ENCODE data around the gene PDLIM3.

Gene PDLIM3

DNA sequence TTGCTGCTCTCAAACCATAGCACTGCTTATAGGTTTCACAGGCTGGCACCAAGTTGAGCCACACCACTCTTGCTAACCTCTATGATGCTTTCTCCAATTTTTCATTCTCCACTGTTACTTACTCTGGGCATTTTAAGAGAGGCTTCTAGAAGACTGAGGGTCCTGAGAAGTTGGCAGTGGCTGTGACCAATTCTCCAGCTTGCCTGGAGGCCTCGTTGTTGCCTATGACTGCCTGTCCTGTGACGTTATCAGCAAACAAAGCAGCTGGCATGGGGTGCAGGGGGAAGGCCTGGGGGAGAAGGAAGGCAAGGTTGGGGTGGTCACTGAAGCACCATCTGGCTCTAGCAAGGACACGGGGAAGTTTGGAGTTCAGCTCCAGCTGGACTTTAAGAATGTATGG is 30.4 kb upstream of the PDLIM3 start:
- Histone ChIP-seq H3K4me1 (ENCODE audit: control insufficient read depth, low read length) (no peaks in the 10 kb centered on the region), H3K27me3 (ENCODE audit: control insufficient read depth, low read length) (no peaks in the 10 kb centered on the region), H3K27ac (ENCODE audit: low read depth, low read length) (no peak overlapping the region), H3K9me2 (replicated peaks; ENCODE audit: control insufficient read depth, low read length) (no peaks in the 10 kb centered on the region), H3K79me2 (ENCODE audit: control insufficient read depth, low read length) (no peaks in the 10 kb centered on the region), H3K9me3 (ENCODE audit: control insufficient read depth, insufficient read depth, low read length) (no peaks in the 10 kb centered on the region), H4K20me1 (ENCODE audit: control insufficient read depth, insufficient read depth, low read depth, low read length) (no peaks in the 10 kb centered on the region), H3F3A (ENCODE audit: control insufficient read depth, insufficient read depth) (no peaks in the 10 kb centered on the region), H3K4me3 (ENCODE audit: low read length) (no peak overlapping the region), H3K4me2 (ENCODE audit: low read length) (no peak overlapping the region), H3K36me3 (ENCODE audit: control insufficient read depth, low read length) (no peaks in the 10 kb centered on the region)
- no peak for TF ChIP-seq EZH2phosphoT487 (IDR thresholded peaks at IDR 0.05; ENCODE audit: borderline replicate concordance, low read length)
- TF ChIP-seq, protein P1, sequence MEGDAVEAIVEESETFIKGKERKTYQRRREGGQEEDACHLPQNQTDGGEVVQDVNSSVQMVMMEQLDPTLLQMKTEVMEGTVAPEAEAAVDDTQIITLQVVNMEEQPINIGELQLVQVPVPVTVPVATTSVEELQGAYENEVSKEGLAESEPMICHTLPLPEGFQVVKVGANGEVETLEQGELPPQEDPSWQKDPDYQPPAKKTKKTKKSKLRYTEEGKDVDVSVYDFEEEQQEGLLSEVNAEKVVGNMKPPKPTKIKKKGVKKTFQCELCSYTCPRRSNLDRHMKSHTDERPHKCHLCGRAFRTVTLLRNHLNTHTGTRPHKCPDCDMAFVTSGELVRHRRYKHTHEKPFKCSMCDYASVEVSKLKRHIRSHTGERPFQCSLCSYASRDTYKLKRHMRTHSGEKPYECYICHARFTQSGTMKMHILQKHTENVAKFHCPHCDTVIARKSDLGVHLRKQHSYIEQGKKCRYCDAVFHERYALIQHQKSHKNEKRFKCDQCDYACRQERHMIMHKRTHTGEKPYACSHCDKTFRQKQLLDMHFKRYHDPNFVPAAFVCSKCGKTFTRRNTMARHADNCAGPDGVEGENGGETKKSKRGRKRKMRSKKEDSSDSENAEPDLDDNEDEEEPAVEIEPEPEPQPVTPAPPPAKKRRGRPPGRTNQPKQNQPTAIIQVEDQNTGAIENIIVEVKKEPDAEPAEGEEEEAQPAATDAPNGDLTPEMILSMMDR (IDR thresholded peaks at IDR 0.05; ENCODE audit: low read depth, low read length, poor library complexity, severe bottlenecking) = no peak

DNA sequence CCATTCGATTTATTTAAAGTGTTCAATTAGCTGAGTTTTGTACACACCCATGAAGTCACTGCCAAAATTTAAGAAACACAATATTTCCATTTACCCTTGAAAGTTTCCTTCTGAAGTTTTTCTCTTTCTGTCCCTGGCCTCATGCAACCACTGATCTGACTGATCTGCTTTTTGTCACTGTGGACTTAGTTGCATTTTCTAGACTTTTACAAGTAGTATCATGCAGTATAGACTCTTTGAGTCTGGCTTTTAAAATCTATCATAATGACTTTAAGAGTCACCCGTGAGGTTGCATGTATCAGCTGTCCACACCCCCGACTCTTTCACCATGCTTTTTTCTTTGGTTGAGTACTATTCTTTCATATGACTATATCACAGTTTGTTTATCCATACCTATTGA is 29.0 kb upstream of the PDLIM3 start:
- Histone ChIP-seq H3K9me3 (ENCODE audit: control insufficient read depth, insufficient read depth, low read length) (no peaks in the 10 kb centered on the region), H3K79me2 (ENCODE audit: control insufficient read depth, low read length) (no peaks in the 10 kb centered on the region), H4K20me1 (ENCODE audit: control insufficient read depth, insufficient read depth, low read depth, low read length) (no peaks in the 10 kb centered on the region), H3F3A (ENCODE audit: control insufficient read depth, insufficient read depth) (no peaks in the 10 kb centered on the region), H3K9me2 (replicated peaks; ENCODE audit: control insufficient read depth, low read length) (no peaks in the 10 kb centered on the region), H3K36me3 (ENCODE audit: control insufficient read depth, low read length) (no peaks in the 10 kb centered on the region), H3K4me3 (ENCODE audit: low read length) (no peak overlapping the region), H3K27me3 (ENCODE audit: control insufficient read depth, low read length) (no peaks in the 10 kb centered on the region), H3K27ac (ENCODE audit: low read depth, low read length) (no peak overlapping the region), H3K4me2 (ENCODE audit: low read length) (no peak overlapping the region), H3K4me1 (ENCODE audit: control insufficient read depth, low read length) (no peaks in the 10 kb centered on the region)
- TF ChIP-seq, protein P1 (IDR thresholded peaks at IDR 0.05; ENCODE audit: low read depth, low read length, poor library complexity, severe bottlenecking) = no peak
- TF ChIP-seq EZH2phosphoT487 (IDR thresholded peaks at IDR 0.05; ENCODE audit: borderline replicate concordance, low read length) = no peak

DNA sequence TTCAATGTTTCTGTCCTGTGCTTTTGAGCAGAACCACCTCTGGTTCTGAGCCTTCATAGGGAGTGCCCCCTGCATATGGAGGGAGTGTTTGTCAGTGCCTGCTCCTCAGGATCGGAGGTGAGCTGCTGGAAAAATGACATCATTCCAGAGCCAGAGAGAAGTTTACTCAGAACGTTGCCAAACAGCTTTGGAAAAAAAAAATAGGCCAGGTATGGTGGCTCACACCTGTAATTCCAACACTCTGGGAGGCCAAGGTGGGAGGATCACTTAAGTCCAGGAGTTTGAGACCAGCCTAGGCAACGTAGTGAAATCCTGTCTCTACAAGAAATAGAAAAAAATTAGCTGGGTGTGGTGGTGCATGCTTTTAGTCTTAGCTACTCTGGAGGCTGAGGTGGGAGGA is 27.2 kb upstream of the PDLIM3 start:
- H3K4me1 ChIP-seq (ENCODE audit: control insufficient read depth, low read length) = no peaks in the 10 kb centered on the region
- no peaks in the 10 kb centered on the region for H4K20me1 ChIP-seq (ENCODE audit: control insufficient read depth, insufficient read depth, low read depth, low read length)
- H3K4me2 ChIP-seq (ENCODE audit: low read length) = no peak overlapping the region
- H3K27me3 ChIP-seq (ENCODE audit: control insufficient read depth, low read length) = no peaks in the 10 kb centered on the region
- no peaks in the 10 kb centered on the region for H3F3A ChIP-seq (ENCODE audit: control insufficient read depth, insufficient read depth)
- no peak overlapping the region for H3K27ac ChIP-seq (ENCODE audit: low read depth, low read length)
- H3K4me3 ChIP-seq (ENCODE audit: low read length) = no peak overlapping the region
- H3K79me2 ChIP-seq (ENCODE audit: control insufficient read depth, low read length) = no peaks in the 10 kb centered on the region
- no peaks in the 10 kb centered on the region for H3K9me2 ChIP-seq (replicated peaks; ENCODE audit: control insufficient read depth, low read length)
- no peak for TF ChIP-seq EZH2phosphoT487 (IDR thresholded peaks at IDR 0.05; ENCODE audit: borderline replicate concordance, low read length)
- TF ChIP-seq, protein P1 (IDR thresholded peaks at IDR 0.05; ENCODE audit: low read depth, low read length, poor library complexity, severe bottlenecking) = no peak
- no peaks in the 10 kb centered on the region for H3K9me3 ChIP-seq (ENCODE audit: control insufficient read depth, insufficient read depth, low read length)
- H3K36me3 ChIP-seq (ENCODE audit: control insufficient read depth, low read length) = no peaks in the 10 kb centered on the region

DNA sequence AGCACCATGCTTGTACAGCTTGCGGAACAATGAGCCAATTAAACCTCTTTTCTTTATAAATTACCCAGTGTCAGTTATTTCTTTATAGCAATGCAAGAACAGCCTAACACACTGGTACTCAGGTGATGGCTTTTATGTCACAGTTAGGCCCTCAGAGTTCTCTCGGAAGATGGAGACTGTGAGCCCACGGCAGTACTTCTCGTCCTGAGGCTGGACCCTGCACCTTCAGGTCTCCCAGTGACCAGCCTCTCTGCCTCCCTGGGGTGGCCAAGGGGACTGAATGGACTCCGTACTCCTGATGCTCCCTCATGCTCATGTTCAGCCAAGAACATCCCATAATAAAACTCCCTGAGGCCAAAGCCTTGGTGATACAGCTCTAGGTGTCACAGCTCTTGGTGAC is 25.0 kb upstream of the PDLIM3 start:
- Histone ChIP-seq H3K4me3 (ENCODE audit: low read length) (no peak overlapping the region), H3K9me3 (ENCODE audit: control insufficient read depth, insufficient read depth, low read length) (no peaks in the 10 kb centered on the region), H3K9me2 (replicated peaks; ENCODE audit: control insufficient read depth, low read length) (no peaks in the 10 kb centered on the region), H3K27me3 (ENCODE audit: control insufficient read depth, low read length) (no peaks in the 10 kb centered on the region), H3K79me2 (ENCODE audit: control insufficient read depth, low read length) (no peaks in the 10 kb centered on the region), H3K36me3 (ENCODE audit: control insufficient read depth, low read length) (no peaks in the 10 kb centered on the region), H3F3A (ENCODE audit: control insufficient read depth, insufficient read depth) (no peaks in the 10 kb centered on the region), H3K4me2 (ENCODE audit: low read length) (no peak overlapping the region), H3K4me1 (ENCODE audit: control insufficient read depth, low read length) (no peaks in the 10 kb centered on the region), H3K27ac (ENCODE audit: low read depth, low read length) (no peak overlapping the region), H4K20me1 (ENCODE audit: control insufficient read depth, insufficient read depth, low read depth, low read length) (no peaks in the 10 kb centered on the region)
- TF ChIP-seq, protein P1 (IDR thresholded peaks at IDR 0.05; ENCODE audit: low read depth, low read length, poor library complexity, severe bottlenecking) = no peak
- TF ChIP-seq EZH2phosphoT487 (IDR thresholded peaks at IDR 0.05; ENCODE audit: borderline replicate concordance, low read length) = no peak

Data from DOHH2 (cell line).